Measurements from ENCODE around the gene TARDBP. TPM values are rescaled to one million over a fixed set of nuclear protein-coding genes. Genes with fewer than 3 reads are reported as not detected.
A peak's percentile ranks its signal among the peaks of the same experiment; 100 is the strongest.

TARDBP gene
- total and polyA plus RNA-seq, 2 experiments from 2014 or later: 204 to 313 TPM

DNA sequence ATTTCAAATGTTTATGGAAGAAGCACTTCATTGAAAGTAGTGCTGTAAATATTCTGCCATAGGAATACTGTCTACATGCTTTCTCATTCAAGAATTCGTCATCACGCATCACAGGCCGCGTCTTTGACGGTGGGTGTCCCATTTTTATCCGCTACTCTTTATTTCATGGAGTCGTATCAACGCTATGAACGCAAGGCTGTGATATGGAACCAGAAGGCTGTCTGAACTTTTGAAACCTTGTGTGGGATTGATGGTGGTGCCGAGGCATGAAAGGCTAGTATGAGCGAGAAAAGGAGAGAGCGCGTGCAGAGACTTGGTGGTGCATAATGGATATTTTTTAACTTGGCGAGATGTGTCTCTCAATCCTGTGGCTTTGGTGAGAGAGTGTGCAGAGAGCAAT lies 10.7 kb downstream of the TARDBP start:
- Mint-ChIP-seq H3K4me1 (no peaks in the 10 kb centered on the region; the same call in 2 of the 3 replicates), H3K27me3 (ENCODE audit: insufficient read depth, low read depth, poor library complexity) (no peaks in the 10 kb centered on the region), H3K4me3 (no peak overlapping the region), H3K9me3 (no peaks in the 10 kb centered on the region), H3K36me3 (ENCODE audit: low read depth) (peaks cover 97% of the 10 kb centered on the region), H3K27ac (no peak overlapping the region)
- Histone ChIP-seq H3K79me2 (replicated peaks; ENCODE audit: insufficient read depth) (peaks cover 26% of the 10 kb centered on the region), H4K20me1 (replicated peaks; ENCODE audit: insufficient read depth) (peaks cover 61% of the 10 kb centered on the region), H3K36me3 (ENCODE audit: insufficient read depth) (peaks cover 87% of the 10 kb centered on the region), H2AFZ (no peak overlapping the region), H3K4me3 (no peak overlapping the region), H3K27ac (ENCODE audit: low read depth) (no peak overlapping the region), H3K9me2 (ENCODE audit: insufficient read depth) (no peaks in the 10 kb centered on the region), H3K27me3 (ENCODE audit: insufficient read depth) (no peaks in the 10 kb centered on the region), H3F3A (replicated peaks; ENCODE audit: low read depth) (peaks cover 51% of the 10 kb centered on the region), H3K4me1 (ENCODE audit: insufficient read depth) (no peaks in the 10 kb centered on the region), H3K4me2 (no peak overlapping the region)
- no peak for TF ChIP-seq EZH2 (IDR thresholded peaks at IDR 0.05; ENCODE audit: low read depth, unreplicated experiment)
- TF ChIP-seq POLR2AphosphoS5 (IDR thresholded peaks at IDR 0.05; ENCODE audit: low read depth): no peak
- no peak for TF ChIP-seq ZNF114 (CRISPR knock-in tag; IDR thresholded peaks at IDR 0.05)
- TF ChIP-seq, protein P1, sequence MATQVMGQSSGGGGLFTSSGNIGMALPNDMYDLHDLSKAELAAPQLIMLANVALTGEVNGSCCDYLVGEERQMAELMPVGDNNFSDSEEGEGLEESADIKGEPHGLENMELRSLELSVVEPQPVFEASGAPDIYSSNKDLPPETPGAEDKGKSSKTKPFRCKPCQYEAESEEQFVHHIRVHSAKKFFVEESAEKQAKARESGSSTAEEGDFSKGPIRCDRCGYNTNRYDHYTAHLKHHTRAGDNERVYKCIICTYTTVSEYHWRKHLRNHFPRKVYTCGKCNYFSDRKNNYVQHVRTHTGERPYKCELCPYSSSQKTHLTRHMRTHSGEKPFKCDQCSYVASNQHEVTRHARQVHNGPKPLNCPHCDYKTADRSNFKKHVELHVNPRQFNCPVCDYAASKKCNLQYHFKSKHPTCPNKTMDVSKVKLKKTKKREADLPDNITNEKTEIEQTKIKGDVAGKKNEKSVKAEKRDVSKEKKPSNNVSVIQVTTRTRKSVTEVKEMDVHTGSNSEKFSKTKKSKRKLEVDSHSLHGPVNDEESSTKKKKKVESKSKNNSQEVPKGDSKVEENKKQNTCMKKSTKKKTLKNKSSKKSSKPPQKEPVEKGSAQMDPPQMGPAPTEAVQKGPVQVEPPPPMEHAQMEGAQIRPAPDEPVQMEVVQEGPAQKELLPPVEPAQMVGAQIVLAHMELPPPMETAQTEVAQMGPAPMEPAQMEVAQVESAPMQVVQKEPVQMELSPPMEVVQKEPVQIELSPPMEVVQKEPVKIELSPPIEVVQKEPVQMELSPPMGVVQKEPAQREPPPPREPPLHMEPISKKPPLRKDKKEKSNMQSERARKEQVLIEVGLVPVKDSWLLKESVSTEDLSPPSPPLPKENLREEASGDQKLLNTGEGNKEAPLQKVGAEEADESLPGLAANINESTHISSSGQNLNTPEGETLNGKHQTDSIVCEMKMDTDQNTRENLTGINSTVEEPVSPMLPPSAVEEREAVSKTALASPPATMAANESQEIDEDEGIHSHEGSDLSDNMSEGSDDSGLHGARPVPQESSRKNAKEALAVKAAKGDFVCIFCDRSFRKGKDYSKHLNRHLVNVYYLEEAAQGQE (IDR thresholded peaks at IDR 0.05; ENCODE audit: unreplicated experiment): no peak
- no peak for TF ChIP-seq EZH2phosphoT487 (IDR thresholded peaks at IDR 0.05; ENCODE audit: unreplicated experiment)
- no peak for TF ChIP-seq CREB1 (CRISPR knock-in tag; IDR thresholded peaks at IDR 0.05; ENCODE audit: low read depth)
- DNase-seq (ENCODE audit: low spot score) (no peak), ATAC-seq (no peak)

DNA sequence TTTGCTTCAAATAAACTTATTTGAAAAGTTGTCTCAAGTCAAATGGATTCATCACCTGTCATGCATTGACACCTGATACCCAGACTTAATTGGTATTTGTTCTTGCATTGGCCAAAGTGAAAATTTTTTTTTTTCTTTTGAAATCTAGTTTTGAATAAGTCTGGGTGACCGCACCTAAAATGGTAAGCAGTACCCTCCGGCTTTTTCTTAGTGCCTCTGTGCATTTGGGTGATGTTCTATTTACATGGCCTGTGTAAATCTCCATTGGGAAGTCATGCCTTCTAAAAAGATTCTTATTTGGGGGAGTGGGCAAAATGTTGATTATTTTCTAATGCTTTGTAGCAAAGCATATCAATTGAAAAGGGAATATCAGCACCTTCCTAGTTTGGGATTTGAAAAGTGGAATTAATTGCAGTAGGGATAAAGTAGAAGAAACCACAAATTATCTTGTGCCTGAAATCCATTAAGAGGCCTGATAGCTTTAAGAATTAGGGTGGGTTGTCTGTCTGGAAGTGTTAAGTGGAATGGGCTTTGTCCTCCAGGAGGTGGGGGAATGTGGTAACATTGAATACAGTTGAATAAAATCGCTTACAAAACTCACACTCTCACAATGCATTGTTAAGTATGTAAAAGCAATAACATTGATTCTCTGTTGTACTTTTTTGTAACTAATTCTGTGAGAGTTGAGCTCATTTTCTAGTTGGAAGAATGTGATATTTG lies 11.9 kb downstream of the TARDBP start:
- Histone ChIP-seq H3K79me2 (replicated peaks; ENCODE audit: insufficient read depth) (peaks cover 15% of the 10 kb centered on the region), H3F3A (replicated peaks; ENCODE audit: low read depth) (peaks cover 45% of the 10 kb centered on the region), H3K4me3 (no peak overlapping the region), H3K9me2 (ENCODE audit: insufficient read depth) (no peaks in the 10 kb centered on the region), H3K27ac (ENCODE audit: low read depth) (peak overlapping the region; percentile 33; the same call in 1 of the 2 replicates), H2AFZ (no peak overlapping the region), H4K20me1 (replicated peaks; ENCODE audit: insufficient read depth) (peaks cover 51% of the 10 kb centered on the region), H3K4me1 (ENCODE audit: insufficient read depth) (no peaks in the 10 kb centered on the region), H3K4me2 (no peak overlapping the region), H3K27me3 (ENCODE audit: insufficient read depth) (no peaks in the 10 kb centered on the region), H3K36me3 (ENCODE audit: insufficient read depth) (peaks cover 76% of the 10 kb centered on the region)
- TF ChIP-seq ZNF114 (CRISPR knock-in tag; IDR thresholded peaks at IDR 0.05) (no peak), POLR2AphosphoS5 (IDR thresholded peaks at IDR 0.05; ENCODE audit: low read depth) (no peak), STAT1 (IDR thresholded peaks at IDR 0.05; ENCODE audit: unreplicated experiment) (no peak), EZH2 (IDR thresholded peaks at IDR 0.05; ENCODE audit: low read depth, unreplicated experiment) (no peak), ZNF331 (CRISPR knock-in tag; IDR thresholded peaks at IDR 0.05; ENCODE audit: low read depth) (no peak), CREB1 (CRISPR knock-in tag; IDR thresholded peaks at IDR 0.05; ENCODE audit: low read depth) (no peak)
- TF ChIP-seq, protein P1 (IDR thresholded peaks at IDR 0.05; ENCODE audit: unreplicated experiment): no peak
- Mint-ChIP-seq H3K27me3 (ENCODE audit: insufficient read depth, low read depth, poor library complexity) (no peaks in the 10 kb centered on the region), H3K4me3 (no peak overlapping the region), H3K36me3 (ENCODE audit: low read depth) (peaks cover 92% of the 10 kb centered on the region), H3K4me1 (no peaks in the 10 kb centered on the region; the same call in 2 of the 3 replicates), H3K9me3 (no peaks in the 10 kb centered on the region), H3K27ac (0 out of 2 replicates have a peak overlapping the region, but pooled peaks have one; percentile 6)
- no peak for ATAC-seq
- no peak for DNase-seq (ENCODE audit: low spot score)
